Upper lobe of left lung (tissue), 6 donors: Measurements from ENCODE around the gene SMYD5. TPM values are rescaled to one million over a fixed set of nuclear protein-coding genes. Genes with fewer than 3 reads are reported as not detected.

Experiments used
- ATAC-seq, 2 donors: fragments of 200-7000 bp; cut with Tn5 transposase; one replicate each; pipeline ENCODE4 v1.9.1; 2022; ENCODE audit warnings: mild to moderate bottlenecking in 2 of 2, moderate library complexity in 2 of 2; ENCODE audit not compliant: low FRiP score in 2 of 2
- DNase-seq, 2 donors: peaks; one replicate each; pipeline ENCODE4 v3.0.0-alpha.2; 2019 to 2020
- H3K27ac ChIP-seq, 4 donors: fragments of 200-600 bp; sonication (generic); one replicate each; pipeline ENCODE4 v1.5.1; 2016 to 2019
- H3K27me3 ChIP-seq, 4 donors: fragments of 200-600 bp; sonication (generic); one replicate each; pipeline ENCODE4 v1.5.1; 2017 to 2019
- H3K36me3 ChIP-seq, 4 donors: fragments of 200-600 bp; sonication (generic); one replicate each; pipeline ENCODE4 v1.5.1; 2016 to 2019
- H3K4me1 ChIP-seq, 4 donors: fragments of 200-600 bp; sonication (generic); one replicate each; pipeline ENCODE4 v1.5.1; 2018 to 2019
- H3K4me3 ChIP-seq, 4 donors: fragments of 200-600 bp; sonication (generic); one replicate each; pipeline ENCODE4 v1.5.1; 2017 to 2019; ENCODE audit warnings: mild to moderate bottlenecking in 2 of 4, moderate library complexity in 1 of 4
- H3K9me3 ChIP-seq, 4 donors: fragments of 200-600 bp; sonication (generic); one replicate each; pipeline ENCODE4 v1.5.1; 2018 to 2019
- EP300 ChIP-seq, 4 donors: sonication (generic); formaldehyde crosslinking; IDR thresholded peaks; one replicate each; pipeline ENCODE4 v1.5.1; 2017; ENCODE audit warnings: antibody characterized with exemption in 4 of 4, control low read depth in 2 of 4
- POLR2A ChIP-seq, 4 donors: fragments of 450-650 bp; IDR thresholded peaks; one replicate each; pipeline ENCODE4 v1.5.1; 2016 to 2017; ENCODE audit warnings: antibody characterized with exemption in 4 of 4, mild to moderate bottlenecking in 2 of 4
- POLR2AphosphoS5 ChIP-seq, 2 donors: sonication (generic); formaldehyde crosslinking; IDR thresholded peaks; one replicate each; pipeline ENCODE4 v1.5.1; 2017; ENCODE audit warnings: antibody characterized with exemption in 2 of 2
- WGBS, 2 donors: methylation state at CpG; one replicate each; pipeline ENCODE4 v1.1.5; 2017 to 2018; 5-methylcytosine and 5-hydroxymethylcytosine counted together
- total RNA-seq, 6 donors: library from RNA; depleted of rRNA in 4 of 6; stranded (reverse); fragments of >200 nt in 4 of 6; gene quantifications; one replicate each; pipeline versions ENCODE4 v1.1.0 to v1.2.1, GENCODE V29; 2016 to 2021
- TF ChIP-seq, protein P1 (sequence below), 6 experiments: fragments of 450-650 bp in 4 of 6; fragments of 200-600 bp in 2 of 6; sonication (generic) in 2 of 6; IDR thresholded peaks; one replicate each; pipeline ENCODE4 v1.5.1; 2016 to 2019; ENCODE audit warnings: antibody characterized with exemption in 6 of 6
- donor health status: DM: no; HTN: no; CAD: no; lungs with moderate emphysema.
- donor health status: DM: no; HTN: yes; CAD: no; lungs with severe emphysema.

Gene SMYD5
- total RNA-seq, 6 donors from 2014 or later: 18.1 to 58.8 (median 21.2) TPM

GRCh38 chr2:73265298-73266060 lies 51.4 kb downstream of the SMYD5 start:
- WGBS, 2 donors: 91 to 92% methylated on average over 18 to 24 of the region's 28 CpGs
- DNase-seq: peak in 1 of 2 donors; percentile 55
- TF ChIP-seq, protein P1, sequence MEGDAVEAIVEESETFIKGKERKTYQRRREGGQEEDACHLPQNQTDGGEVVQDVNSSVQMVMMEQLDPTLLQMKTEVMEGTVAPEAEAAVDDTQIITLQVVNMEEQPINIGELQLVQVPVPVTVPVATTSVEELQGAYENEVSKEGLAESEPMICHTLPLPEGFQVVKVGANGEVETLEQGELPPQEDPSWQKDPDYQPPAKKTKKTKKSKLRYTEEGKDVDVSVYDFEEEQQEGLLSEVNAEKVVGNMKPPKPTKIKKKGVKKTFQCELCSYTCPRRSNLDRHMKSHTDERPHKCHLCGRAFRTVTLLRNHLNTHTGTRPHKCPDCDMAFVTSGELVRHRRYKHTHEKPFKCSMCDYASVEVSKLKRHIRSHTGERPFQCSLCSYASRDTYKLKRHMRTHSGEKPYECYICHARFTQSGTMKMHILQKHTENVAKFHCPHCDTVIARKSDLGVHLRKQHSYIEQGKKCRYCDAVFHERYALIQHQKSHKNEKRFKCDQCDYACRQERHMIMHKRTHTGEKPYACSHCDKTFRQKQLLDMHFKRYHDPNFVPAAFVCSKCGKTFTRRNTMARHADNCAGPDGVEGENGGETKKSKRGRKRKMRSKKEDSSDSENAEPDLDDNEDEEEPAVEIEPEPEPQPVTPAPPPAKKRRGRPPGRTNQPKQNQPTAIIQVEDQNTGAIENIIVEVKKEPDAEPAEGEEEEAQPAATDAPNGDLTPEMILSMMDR (IDR thresholded peaks at IDR 0.05): no peak
- TF ChIP-seq EP300 (IDR thresholded peaks at IDR 0.05) (no peak), POLR2A (IDR thresholded peaks at IDR 0.05) (no peak), POLR2AphosphoS5 (IDR thresholded peaks at IDR 0.05) (no peak)
- Histone ChIP-seq H3K4me1 (peaks cover 5 to 13% (median 6%) of the 10 kb centered on the region in 4 donors), H3K4me3 (no peak overlapping the region), H3K27me3 (peaks cover 0 to 18% (median 1%) of the 10 kb centered on the region in 4 donors), H3K36me3 (no peaks in the 10 kb centered on the region), H3K9me3 (no peaks in the 10 kb centered on the region), H3K27ac (no peak overlapping the region)
- ATAC-seq: no peak

- 87 to 88% methylated on average over 12 to 16 of the region's 26 CpGs for WGBS, 2 donors
- TF ChIP-seq POLR2A (IDR thresholded peaks at IDR 0.05) (no peak), EP300 (IDR thresholded peaks at IDR 0.05) (no peak), POLR2AphosphoS5 (IDR thresholded peaks at IDR 0.05) (no peak)
- TF ChIP-seq, protein P1 (IDR thresholded peaks at IDR 0.05): no peak
- Histone ChIP-seq H3K27ac (no peak overlapping the region), H3K9me3 (no peaks in the 10 kb centered on the region), H3K27me3 (peaks cover 0 to 18% (median 1%) of the 10 kb centered on the region in 4 donors), H3K4me1 (peaks cover 5 to 13% (median 6%) of the 10 kb centered on the region in 4 donors), H3K36me3 (no peaks in the 10 kb centered on the region), H3K4me3 (no peak overlapping the region)
- ATAC-seq: no peak
- DNase-seq: peak in 1 of 2 donors; percentile 81
Observed at GRCh38 chr2:73266061-73266901, 52.2 kb downstream of the SMYD5 start.

DNA sequence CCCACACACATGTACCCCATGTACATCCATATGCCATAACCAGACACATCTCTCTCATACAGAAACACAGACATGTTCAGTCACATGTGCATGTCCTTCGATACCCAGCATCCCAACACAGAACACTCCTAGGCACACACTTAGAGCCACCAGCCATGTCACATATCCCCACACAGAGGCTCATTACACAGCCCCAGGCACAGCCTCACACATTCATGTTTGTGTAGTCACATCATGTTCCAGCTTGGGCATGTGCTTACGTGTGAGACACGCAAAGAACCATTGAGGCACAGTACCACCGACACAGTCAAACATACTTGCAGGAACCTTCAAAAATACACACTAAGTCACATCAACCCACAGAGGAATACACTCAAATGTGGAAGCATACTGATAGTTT lies 53.0 kb downstream of the SMYD5 start:
- WGBS, 2 donors: 95 to 99% methylated on average over 4 of the region's 4 CpGs
- no peak for ATAC-seq
- no peaks in the 10 kb centered on the region for H3K9me3 ChIP-seq
- peaks cover 5 to 13% (median 6%) of the 10 kb centered on the region in 4 donors for H3K4me1 ChIP-seq
- peaks cover 0 to 18% (median 1%) of the 10 kb centered on the region in 4 donors for H3K27me3 ChIP-seq
- no peaks in the 10 kb centered on the region for H3K36me3 ChIP-seq
- TF ChIP-seq, protein P1 (IDR thresholded peaks at IDR 0.05): no peak
- H3K27ac ChIP-seq: no peak overlapping the region
- no peak for DNase-seq
- no peak overlapping the region for H3K4me3 ChIP-seq

DNA sequence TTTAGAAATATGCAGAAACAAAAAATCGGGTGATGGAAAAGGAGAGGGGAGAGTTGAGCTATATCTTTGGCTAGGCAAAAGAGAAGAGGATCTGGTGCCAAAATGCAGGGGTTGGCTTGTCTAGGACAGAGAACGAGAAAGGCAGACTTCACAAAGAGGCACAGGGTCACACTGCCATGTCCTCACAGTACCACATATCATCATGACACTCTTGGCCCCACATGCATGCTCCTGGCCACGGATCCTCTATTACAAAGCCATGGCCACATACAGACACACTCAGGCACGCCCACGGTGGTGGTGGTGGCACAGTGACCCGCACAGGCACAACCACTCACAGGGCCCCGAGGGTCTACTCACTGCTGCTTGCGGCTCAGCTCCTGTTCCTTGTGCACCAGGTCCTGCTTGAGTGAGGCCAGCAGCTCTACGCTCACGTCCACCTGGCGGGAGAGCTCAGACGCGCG lies 54.4 kb downstream of the SMYD5 start:
- H3K36me3 ChIP-seq: no peaks in the 10 kb centered on the region
- peaks cover 5 to 13% (median 6%) of the 10 kb centered on the region in 4 donors for H3K4me1 ChIP-seq
- no peak overlapping the region for H3K27ac ChIP-seq
- peak overlapping the region in 1 of 4 donors; percentile 28 for H3K4me3 ChIP-seq
- DNase-seq (no peak), ATAC-seq (no peak)
- TF ChIP-seq POLR2AphosphoS5 (IDR thresholded peaks at IDR 0.05) (no peak), EP300 (IDR thresholded peaks at IDR 0.05) (no peak), POLR2A (IDR thresholded peaks at IDR 0.05) (no peak)
- TF ChIP-seq, protein P1 (IDR thresholded peaks at IDR 0.05): no peak
- peaks cover 0 to 18% (median 1%) of the 10 kb centered on the region in 4 donors for H3K27me3 ChIP-seq
- WGBS, 2 donors: 54 to 62% methylated on average over 6 to 14 of the region's 14 CpGs
- no peaks in the 10 kb centered on the region for H3K9me3 ChIP-seq
